HG03135 (cell line): Measurements from ENCODE around the gene SLC4A2.

Source experiments
- ATAC-seq: cut with Tn5 transposase; IDR thresholded peaks from one replicate; pipeline ENCODE4 v1.9.1; 2021; ENCODE audit warnings: mild to moderate bottlenecking, moderate library complexity; ENCODE audit not compliant: unreplicated experiment

SLC4A2 gene

GRCh38 chr7:151088856-151089699 is 29.7 kb downstream of the SLC4A2 start:
- no peak for ATAC-seq

GRCh38 chr7:151089893-151090730 is 30.7 kb downstream of the SLC4A2 start:
- no peak for ATAC-seq

GRCh38 chr7:151091003-151091402 is 31.6 kb downstream of the SLC4A2 start:
- no peak for ATAC-seq

GRCh38 chr7:151091431-151091830 is 32.0 kb downstream of the SLC4A2 start:
- ATAC-seq = no peak

GRCh38 chr7:151091988-151092387 is 32.6 kb downstream of the SLC4A2 start:
- ATAC-seq = no peak

GRCh38 chr7:151093748-151094147 is 34.4 kb downstream of the SLC4A2 start:
- no peak for ATAC-seq

GRCh38 chr7:151094675-151095074 is 35.3 kb downstream of the SLC4A2 start:
- ATAC-seq = no peak

GRCh38 chr7:151095123-151095797 is 35.9 kb downstream of the SLC4A2 start:
- no peak for ATAC-seq

GRCh38 chr7:151095828-151096475 is 36.6 kb downstream of the SLC4A2 start:
- ATAC-seq = no peak

- no peak for ATAC-seq
Measured at GRCh38 chr7:151099486-151100211, 40.3 kb downstream of the SLC4A2 start.

- no peak for ATAC-seq
Measured at GRCh38 chr7:151100921-151101320, 41.5 kb downstream of the SLC4A2 start.

- ATAC-seq = no peak
Measured at GRCh38 chr7:151101621-151102396, 42.4 kb downstream of the SLC4A2 start.

- no peak for ATAC-seq
Measured at GRCh38 chr7:151102991-151103390, 43.6 kb downstream of the SLC4A2 start.

GRCh38 chr7:151103973-151104372 is 44.6 kb downstream of the SLC4A2 start:
- no peak for ATAC-seq

GRCh38 chr7:151104411-151105235 is 45.2 kb downstream of the SLC4A2 start:
- no peak for ATAC-seq

GRCh38 chr7:151107882-151108281 is 48.5 kb downstream of the SLC4A2 start:
- ATAC-seq = no peak

- ATAC-seq = no peak
Measured at GRCh38 chr7:151109094-151110048, 50.0 kb downstream of the SLC4A2 start.
